ENCODE measurements around the gene CCDC177.

GRCh38 chr14:69574954-69575295, 254 bp upstream of the CCDC177 start:
- TF ChIP-seq CTCF (conservative IDR thresholded peaks at IDR 0.05; ENCODE audit: low read length) = peak; percentile 28; the same call in 1 of the 2 replicates
- no peak for TF ChIP-seq EZH2phosphoT487 (IDR thresholded peaks at IDR 0.05; ENCODE audit: borderline replicate concordance, low read depth, low read length)
